PC-9 (cell line): ENCODE measurements around the gene GALNT14. TPM values are rescaled to one million over a fixed set of nuclear protein-coding genes. Genes with fewer than 3 reads are reported as not detected.

Experiments used
- BruUV-seq: library from RNA; stranded (reverse); fragments of 400-500 nt; replicated peaks from 2 replicates; lab custom pipeline; 2021; lab: Mats Ljungman, UMichigan
- CTCF ChIA-PET: fragments of 300-600 bp; sonication (Branson Sonifier 250); formaldehyde crosslinking; loops from one replicate; lab custom pipeline; 2022; ENCODE audit warnings: antibody characterized with exemption; lab: Charles Lee
- POLR2A ChIA-PET: fragments of 300-600 bp; sonication (Branson Sonifier 250); formaldehyde crosslinking; loops from one replicate; lab custom pipeline; 2022; ENCODE audit warnings: antibody characterized with exemption; ENCODE audit not compliant: unreplicated experiment; lab: Charles Lee
- DNase-seq, 2 experiments: peaks; one replicate each; pipeline versions ENCODE4 v3.0.0 to v3.0.0-alpha.2; 2015 to 2022; ENCODE audit warnings: mixed read lengths in 1 of 2
- H2AFZ ChIP-seq: fragments of 200-600 bp; sonication (generic); 2 replicates; pipeline ENCODE4 v1.8.1; 2017; ENCODE audit warnings: antibody characterized with exemption
- H3F3A ChIP-seq: fragments of 200-600 bp; sonication (generic); 2 replicates; pipeline ENCODE4 v1.8.1; 2017; ENCODE audit warnings: antibody characterized with exemption, mild to moderate bottlenecking, low read depth; ENCODE audit not compliant: insufficient read depth
- H3K27ac ChIP-seq: fragments of 200-600 bp; sonication (generic); 2 replicates; pipeline ENCODE4 v1.6.1; 2016; ENCODE audit warnings: mixed run types
- H3K27me3 ChIP-seq: fragments of 200-600 bp; sonication (generic); 2 replicates; pipeline ENCODE4 v1.6.1; 2016; ENCODE audit warnings: low read depth, mixed run types; ENCODE audit not compliant: insufficient read depth
- H3K36me3 ChIP-seq: fragments of 200-600 bp; sonication (generic); 2 replicates; pipeline ENCODE4 v1.6.1; 2016; ENCODE audit warnings: low read depth, mixed run types
- H3K4me1 ChIP-seq: fragments of 200-600 bp; sonication (generic); replicated peaks from 2 replicates; pipeline ENCODE4 v1.6.1; 2016; ENCODE audit warnings: mixed run types; ENCODE audit not compliant: insufficient read depth
- H3K4me2 ChIP-seq: fragments of 200-600 bp; sonication (generic); 2 replicates; pipeline ENCODE4 v1.6.1; 2017; ENCODE audit warnings: mixed run types
- H3K4me3 ChIP-seq: fragments of 200-600 bp; sonication (generic); 2 replicates; pipeline ENCODE4 v1.6.1; 2016; ENCODE audit warnings: mixed run types
- H3K79me2 ChIP-seq: fragments of 200-600 bp; sonication (generic); 2 replicates; pipeline ENCODE4 v1.6.1; 2017; ENCODE audit warnings: low read depth, mixed run types
- H3K9me2 ChIP-seq: fragments of 200-600 bp; sonication (generic); 2 replicates; pipeline ENCODE4 v1.8.1; 2017; ENCODE audit warnings: mild to moderate bottlenecking; ENCODE audit not compliant: insufficient read depth
- H3K9me3 ChIP-seq: fragments of 200-600 bp; sonication (generic); 2 replicates; pipeline ENCODE4 v1.8.1; 2016; ENCODE audit warnings: low read depth; ENCODE audit not compliant: insufficient read depth
- H4K20me1 ChIP-seq: fragments of 200-600 bp; sonication (generic); 2 replicates; pipeline ENCODE4 v1.8.1; 2017; ENCODE audit not compliant: insufficient read depth
- CTCF ChIP-seq: fragments of 200-600 bp; sonication (generic); conservative IDR thresholded peaks from 2 replicates; pipeline ENCODE4 v1.6.1; 2017; ENCODE audit warnings: mixed run types, antibody characterized with exemption, mild to moderate bottlenecking, moderate library complexity
- EZH2 ChIP-seq: fragments of 200-600 bp; sonication (generic); IDR thresholded peaks from 2 replicates; pipeline ENCODE4 v1.8.0; 2017; ENCODE audit warnings: antibody characterized with exemption, low read depth
- intact Hi-C: fragments of 100-400 bp; cut with micrococcal nuclease; formaldehyde crosslinking; loops from one replicate; pipeline ENCODE4 v1.10.0; 2022; ENCODE audit not compliant: unreplicated experiment
- total RNA-seq: library from RNA; stranded (reverse); gene quantifications from 2 replicates; pipeline ENCODE4 v1.2.3, GENCODE V29; 2021

The GALNT14 gene
- total RNA-seq, 1 experiment from 2014 or later = 3.1 TPM

- H3K36me3 ChIP-seq = peaks cover 5% of the 10 kb centered on the region; the same call in 1 of the 2 replicates
- H3K79me2 ChIP-seq = peaks cover 96% of the 10 kb centered on the region
- ChIA-PET CTCF (no interaction called here), POLR2A (no interaction called here)
- H3K4me2 ChIP-seq = no peak overlapping the region
- intact Hi-C loops = no loop called here
- H2AFZ ChIP-seq = no peak overlapping the region
- no peaks in the 10 kb centered on the region for H3K27me3 ChIP-seq
- H3K4me1 ChIP-seq = no peaks in the 10 kb centered on the region
- 0 out of 2 replicates have a peak, but pooled peaks cover 3% of the 10 kb centered on the region for H4K20me1 ChIP-seq
- no peak for DNase-seq
- no peaks in the 10 kb centered on the region for H3K9me3 ChIP-seq
- H3K27ac ChIP-seq = no peak overlapping the region
- TF ChIP-seq CTCF = no peak
- no peak for TF ChIP-seq EZH2
- BruUV-seq = no TSS peak
- no peaks in the 10 kb centered on the region for H3K9me2 ChIP-seq
- H3F3A ChIP-seq = no peaks in the 10 kb centered on the region
- H3K4me3 ChIP-seq = no peak overlapping the region
These were observed 25.7 kb downstream of the GALNT14 start for GRCh38 chr2:31112544-31112943.

GRCh38 chr2:31110998-31111397 lies 27.2 kb downstream of the GALNT14 start:
- TF ChIP-seq CTCF (no peak), EZH2 (no peak)
- no peak overlapping the region for H3K4me3 ChIP-seq
- ChIA-PET CTCF (no interaction called here), POLR2A (no interaction called here)
- no peak overlapping the region for H2AFZ ChIP-seq
- H3K4me1 ChIP-seq = no peaks in the 10 kb centered on the region
- intact Hi-C loops = no loop called here
- no peaks in the 10 kb centered on the region for H3K9me2 ChIP-seq
- H3K27me3 ChIP-seq = no peaks in the 10 kb centered on the region
- H3K4me2 ChIP-seq = no peak overlapping the region
- no peak for DNase-seq
- H3K36me3 ChIP-seq = peaks cover 5% of the 10 kb centered on the region; the same call in 1 of the 2 replicates
- 0 out of 2 replicates have a peak, but pooled peaks cover 6% of the 10 kb centered on the region for H4K20me1 ChIP-seq
- H3F3A ChIP-seq = no peaks in the 10 kb centered on the region
- BruUV-seq = no TSS peak
- H3K9me3 ChIP-seq = no peaks in the 10 kb centered on the region
- H3K27ac ChIP-seq = no peak overlapping the region
- H3K79me2 ChIP-seq = peaks cover 82% of the 10 kb centered on the region

GRCh38 chr2:31110431-31110830 lies 27.8 kb downstream of the GALNT14 start:
- H3K4me1 ChIP-seq = no peaks in the 10 kb centered on the region
- H3K27ac ChIP-seq = no peak overlapping the region
- intact Hi-C loops = no loop called here
- H3K79me2 ChIP-seq = peaks cover 77% of the 10 kb centered on the region
- TF ChIP-seq EZH2 (no peak), CTCF (no peak)
- H3K27me3 ChIP-seq = no peaks in the 10 kb centered on the region
- H3K9me2 ChIP-seq = no peaks in the 10 kb centered on the region
- DNase-seq = no peak
- H3F3A ChIP-seq = no peaks in the 10 kb centered on the region
- 0 out of 2 replicates have a peak, but pooled peaks cover 11% of the 10 kb centered on the region for H4K20me1 ChIP-seq
- ChIA-PET CTCF (no interaction called here), POLR2A (no interaction called here)
- H3K9me3 ChIP-seq = no peaks in the 10 kb centered on the region
- peaks cover 5% of the 10 kb centered on the region for H3K36me3 ChIP-seq
- H3K4me3 ChIP-seq = no peak overlapping the region
- H2AFZ ChIP-seq = no peak overlapping the region
- no peak overlapping the region for H3K4me2 ChIP-seq
- no TSS peak for BruUV-seq
